Measurements from ENCODE around the gene MYO18B. TPM values are rescaled to one million over a fixed set of nuclear protein-coding genes. Genes with fewer than 3 reads are reported as not detected.

The MYO18B gene
- total RNA-seq, 1 donor from 2014 or later = not detected

DNA sequence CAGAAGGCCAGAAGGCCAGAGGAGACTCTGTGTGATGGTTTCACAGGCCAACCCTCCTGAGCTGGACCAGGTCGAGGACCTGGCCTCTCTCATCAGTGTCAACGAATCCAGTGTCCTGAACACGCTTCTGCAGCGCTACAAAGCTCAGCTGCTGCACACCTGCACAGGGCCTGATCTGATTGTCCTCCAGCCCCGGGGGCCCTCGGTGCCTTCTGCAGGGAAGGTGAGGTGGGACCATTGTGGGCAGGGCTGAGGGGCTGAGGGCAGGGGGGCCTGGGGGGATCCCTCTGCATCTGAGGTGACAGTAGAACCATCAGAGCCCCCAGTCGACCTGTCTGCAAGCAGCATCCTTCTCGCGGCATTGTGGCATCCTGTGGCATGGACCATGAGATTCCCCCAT is 30.3 kb downstream of the MYO18B start:
- no peaks in the 10 kb centered on the region for H3K27me3 ChIP-seq
- H3K4me1 ChIP-seq = no peaks in the 10 kb centered on the region
- no peak overlapping the region for H3K27ac ChIP-seq
- DNase-seq (ENCODE audit: extremely low spot score in 2 of 2) = no peak
- TF ChIP-seq, protein P1, sequence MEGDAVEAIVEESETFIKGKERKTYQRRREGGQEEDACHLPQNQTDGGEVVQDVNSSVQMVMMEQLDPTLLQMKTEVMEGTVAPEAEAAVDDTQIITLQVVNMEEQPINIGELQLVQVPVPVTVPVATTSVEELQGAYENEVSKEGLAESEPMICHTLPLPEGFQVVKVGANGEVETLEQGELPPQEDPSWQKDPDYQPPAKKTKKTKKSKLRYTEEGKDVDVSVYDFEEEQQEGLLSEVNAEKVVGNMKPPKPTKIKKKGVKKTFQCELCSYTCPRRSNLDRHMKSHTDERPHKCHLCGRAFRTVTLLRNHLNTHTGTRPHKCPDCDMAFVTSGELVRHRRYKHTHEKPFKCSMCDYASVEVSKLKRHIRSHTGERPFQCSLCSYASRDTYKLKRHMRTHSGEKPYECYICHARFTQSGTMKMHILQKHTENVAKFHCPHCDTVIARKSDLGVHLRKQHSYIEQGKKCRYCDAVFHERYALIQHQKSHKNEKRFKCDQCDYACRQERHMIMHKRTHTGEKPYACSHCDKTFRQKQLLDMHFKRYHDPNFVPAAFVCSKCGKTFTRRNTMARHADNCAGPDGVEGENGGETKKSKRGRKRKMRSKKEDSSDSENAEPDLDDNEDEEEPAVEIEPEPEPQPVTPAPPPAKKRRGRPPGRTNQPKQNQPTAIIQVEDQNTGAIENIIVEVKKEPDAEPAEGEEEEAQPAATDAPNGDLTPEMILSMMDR (IDR thresholded peaks at IDR 0.05) = no peak
- no peak for TF ChIP-seq POLR2A (IDR thresholded peaks at IDR 0.05)
- TF ChIP-seq POLR2AphosphoS5 (IDR thresholded peaks at IDR 0.05; ENCODE audit: insufficient read depth in 1 of 2, low read depth in 1 of 2) = no peak
- no peak overlapping the region for H3K4me3 ChIP-seq
- H3K36me3 ChIP-seq = no peaks in the 10 kb centered on the region
- intact Hi-C loops (cut with DNase I) = no loop called here
- H3K9me3 ChIP-seq = no peaks in the 10 kb centered on the region

DNA sequence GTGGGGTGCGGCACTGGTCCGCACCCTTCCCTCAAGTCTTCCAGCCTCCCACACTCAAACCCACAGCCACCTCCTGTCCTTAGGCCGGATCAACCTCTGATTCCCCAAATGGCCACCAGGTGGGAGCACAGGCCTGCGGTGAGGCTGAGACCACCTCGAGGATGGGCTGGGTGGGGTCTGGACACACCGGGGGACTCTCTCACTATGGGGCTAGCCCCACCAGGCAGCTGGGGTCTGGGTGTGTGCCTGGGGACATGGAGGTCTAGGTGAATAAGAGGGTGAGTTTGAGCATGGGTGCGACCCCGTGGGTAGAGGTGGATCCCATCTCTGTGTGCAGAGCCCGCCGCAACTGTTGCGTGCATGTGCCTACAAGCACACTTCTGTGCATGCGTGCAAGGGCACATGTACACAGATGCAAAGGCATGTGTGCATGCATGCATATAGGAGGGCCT is 32.6 kb downstream of the MYO18B start:
- no peaks in the 10 kb centered on the region for H3K9me3 ChIP-seq
- intact Hi-C loops (cut with DNase I) = no loop called here
- no peaks in the 10 kb centered on the region for H3K27me3 ChIP-seq
- H3K4me1 ChIP-seq = no peaks in the 10 kb centered on the region
- TF ChIP-seq POLR2AphosphoS5 (IDR thresholded peaks at IDR 0.05; ENCODE audit: insufficient read depth in 1 of 2, low read depth in 1 of 2) (no peak), POLR2A (IDR thresholded peaks at IDR 0.05) (no peak)
- TF ChIP-seq, protein P1 (IDR thresholded peaks at IDR 0.05) = no peak
- no peak for DNase-seq (ENCODE audit: extremely low spot score in 2 of 2)
- no peak overlapping the region for H3K4me3 ChIP-seq
- no peak overlapping the region for H3K27ac ChIP-seq
- H3K36me3 ChIP-seq = no peaks in the 10 kb centered on the region

DNA sequence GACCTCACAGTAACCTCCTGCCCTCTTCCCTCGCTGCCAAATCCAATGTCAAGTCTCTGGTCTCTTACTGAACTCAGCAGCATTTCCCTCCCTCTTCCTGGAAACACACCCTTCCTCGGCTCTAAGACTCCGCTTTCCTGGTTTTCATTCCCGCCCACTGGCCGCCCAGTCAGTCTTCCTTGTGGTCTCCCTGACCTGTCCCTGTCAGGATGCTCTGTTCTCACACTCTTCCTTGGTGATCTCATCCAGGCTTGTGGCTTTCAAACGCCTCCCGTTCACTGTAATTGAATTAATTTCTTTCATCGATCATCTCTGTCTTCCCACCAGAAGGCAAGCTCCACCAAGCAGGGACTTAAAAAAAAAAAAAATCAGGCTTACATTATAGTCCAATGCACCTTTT is 33.5 kb downstream of the MYO18B start:
- TF ChIP-seq POLR2AphosphoS5 (IDR thresholded peaks at IDR 0.05; ENCODE audit: insufficient read depth in 1 of 2, low read depth in 1 of 2) = no peak
- no peak overlapping the region for H3K4me3 ChIP-seq
- intact Hi-C loops (cut with DNase I) = no loop called here
- no peaks in the 10 kb centered on the region for H3K9me3 ChIP-seq
- H3K4me1 ChIP-seq = no peaks in the 10 kb centered on the region
- no peak overlapping the region for H3K27ac ChIP-seq
- H3K27me3 ChIP-seq = no peaks in the 10 kb centered on the region
- DNase-seq (ENCODE audit: extremely low spot score in 2 of 2) = no peak
- no peaks in the 10 kb centered on the region for H3K36me3 ChIP-seq

DNA sequence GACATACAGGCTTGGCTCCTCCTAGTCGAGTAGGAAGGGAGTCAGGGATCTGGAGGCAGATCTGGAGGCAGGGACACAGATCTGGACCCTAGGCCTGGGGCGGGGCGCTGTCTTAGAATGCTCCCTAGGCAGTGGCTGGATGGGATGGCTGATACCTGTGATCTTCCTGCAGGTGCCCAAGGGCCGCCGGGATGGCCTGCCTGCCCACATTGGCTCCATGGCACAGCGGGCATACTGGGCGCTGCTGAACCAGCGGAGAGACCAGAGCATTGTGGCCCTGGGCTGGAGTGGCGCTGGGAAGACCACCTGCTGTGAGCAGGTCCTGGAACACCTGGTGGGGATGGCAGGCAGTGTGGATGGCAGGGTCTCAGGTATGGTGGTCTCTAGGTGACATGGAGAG is 35.4 kb downstream of the MYO18B start:
- Histone ChIP-seq H3K4me3 (no peak overlapping the region), H3K27me3 (no peaks in the 10 kb centered on the region), H3K4me1 (no peaks in the 10 kb centered on the region), H3K36me3 (no peaks in the 10 kb centered on the region), H3K9me3 (no peaks in the 10 kb centered on the region), H3K27ac (no peak overlapping the region)
- intact Hi-C loops (cut with DNase I) = no loop called here
- DNase-seq (ENCODE audit: extremely low spot score in 2 of 2) = no peak
- TF ChIP-seq POLR2A (IDR thresholded peaks at IDR 0.05) = no peak
- TF ChIP-seq, protein P1 (IDR thresholded peaks at IDR 0.05) = no peak
- no peak for TF ChIP-seq POLR2AphosphoS5 (IDR thresholded peaks at IDR 0.05; ENCODE audit: insufficient read depth in 1 of 2, low read depth in 1 of 2)

DNA sequence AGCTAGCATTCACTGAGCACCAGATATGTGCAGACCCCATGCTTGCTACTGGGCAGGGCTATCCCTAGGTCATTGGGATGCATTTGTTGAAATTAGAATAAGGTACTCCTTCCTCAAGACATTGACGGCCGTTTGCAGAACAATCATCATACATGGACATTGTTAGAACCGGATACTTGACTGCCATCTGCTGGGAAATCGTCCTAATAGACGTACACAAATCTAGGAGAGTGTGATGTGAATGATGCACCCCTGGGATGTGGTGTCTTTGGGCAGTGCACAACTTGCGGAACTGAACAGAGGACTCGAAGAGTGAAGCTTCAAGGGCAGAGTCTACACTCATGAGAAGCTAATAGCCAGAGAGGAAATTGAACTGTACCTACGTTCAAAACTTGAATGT is 35.9 kb downstream of the MYO18B start:
- Histone ChIP-seq H3K27ac (no peak overlapping the region), H3K4me1 (no peaks in the 10 kb centered on the region), H3K36me3 (no peaks in the 10 kb centered on the region), H3K4me3 (no peak overlapping the region), H3K9me3 (no peaks in the 10 kb centered on the region), H3K27me3 (no peaks in the 10 kb centered on the region)
- TF ChIP-seq POLR2AphosphoS5 (IDR thresholded peaks at IDR 0.05; ENCODE audit: insufficient read depth in 1 of 2, low read depth in 1 of 2) = no peak
- TF ChIP-seq, protein P1 (IDR thresholded peaks at IDR 0.05) = no peak
- TF ChIP-seq POLR2A (IDR thresholded peaks at IDR 0.05) = no peak
- DNase-seq (ENCODE audit: extremely low spot score in 2 of 2) = no peak
- intact Hi-C loops (cut with DNase I) = no loop called here

All from vagina (tissue), 2 donors.